RWPE2 (cell line): ENCODE data around the gene ARRB2.

Source experiments
- ATAC-seq: fragments of 200-7000 bp; cut with Tn5 transposase; 3 replicates; pipeline ENCODE4 v1.9.1; 2021; ENCODE audit warnings: low read depth
- DNase-seq: peaks from one replicate; pipeline ENCODE4 v3.0.0-alpha.2; 2020; ENCODE audit warnings: low spot score
- H3K27ac ChIP-seq: fragments of 450-650 bp; 2 replicates; pipeline ENCODE4 v1.5.1; 2017; ENCODE audit warnings: mild to moderate bottlenecking; ENCODE audit not compliant: poor library complexity, severe bottlenecking
- H3K27me3 ChIP-seq: fragments of 250-450 bp; sonication (Bioruptor Pico); 2 replicates; pipeline ENCODE4 v1.5.1; 2021; ENCODE audit warnings: mild to moderate bottlenecking, moderate library complexity; ENCODE audit not compliant: insufficient read depth, poor library complexity, severe bottlenecking
- H3K36me3 ChIP-seq: fragments of 250-450 bp; sonication (Bioruptor Pico); 2 replicates; pipeline ENCODE4 v1.5.1; 2020; ENCODE audit warnings: low read depth, mild to moderate bottlenecking, moderate library complexity
- H3K4me1 ChIP-seq: fragments of 250-450 bp; sonication (Bioruptor Pico); 2 replicates; pipeline ENCODE4 v1.5.1; 2021; ENCODE audit warnings: mild to moderate bottlenecking, moderate library complexity; ENCODE audit not compliant: insufficient read depth, poor library complexity, severe bottlenecking
- H3K4me3 ChIP-seq: fragments of 250-450 bp; sonication (Bioruptor Pico); 2 replicates; pipeline ENCODE4 v1.5.1; 2021; ENCODE audit warnings: mild to moderate bottlenecking, moderate library complexity; ENCODE audit not compliant: severe bottlenecking
- H3K9me3 ChIP-seq: fragments of 250-450 bp; sonication (Bioruptor Pico); 2 replicates; pipeline ENCODE4 v1.5.1; 2021; ENCODE audit warnings: mild to moderate bottlenecking, moderate library complexity; ENCODE audit not compliant: severe bottlenecking
- TF ChIP-seq, protein P1 (sequence below): fragments of 450-650 bp; IDR thresholded peaks from one replicate; pipeline ENCODE4 v1.5.1; 2017; ENCODE audit warnings: mild to moderate bottlenecking, moderate library complexity; ENCODE audit not compliant: poor library complexity, severe bottlenecking

Gene ARRB2

DNA sequence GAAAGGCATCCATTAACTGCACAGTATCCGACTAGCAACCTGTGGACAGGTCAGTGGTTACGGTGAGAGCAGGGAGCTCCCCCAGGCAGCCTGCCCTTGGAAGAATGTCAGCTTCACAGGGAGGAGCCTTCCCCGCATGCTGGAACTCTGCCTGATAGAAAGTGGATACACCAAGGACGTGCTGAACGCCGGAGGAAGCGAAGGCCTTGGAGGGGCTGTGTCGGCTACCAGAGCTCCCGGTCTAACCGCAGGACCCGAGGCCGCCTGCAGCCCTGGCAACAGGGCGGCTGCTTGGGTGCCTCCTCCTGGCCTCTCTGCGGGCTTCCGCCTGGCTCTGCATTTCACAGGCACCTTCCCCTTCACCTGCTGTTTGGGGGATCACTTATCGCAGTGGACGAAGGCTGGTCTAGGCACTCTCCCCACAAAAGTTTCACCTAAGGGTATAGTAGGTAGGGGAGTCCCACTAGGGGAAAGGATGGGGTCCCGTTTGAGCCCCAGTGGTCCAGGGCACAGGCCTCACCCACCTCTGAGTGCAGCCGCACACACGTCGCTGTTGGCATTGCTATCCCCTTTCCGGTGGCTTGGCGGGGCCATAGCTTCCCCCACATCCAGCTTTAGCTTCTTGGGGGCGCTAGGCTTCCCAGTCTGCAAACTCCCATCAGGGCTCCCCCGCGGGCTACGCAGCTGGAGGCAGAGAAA lies 36.3 kb upstream of the ARRB2 start:
- Histone ChIP-seq H3K27me3 (no peaks in the 10 kb centered on the region), H3K36me3 (peaks cover 67% of the 10 kb centered on the region), H3K27ac (no peak overlapping the region), H3K4me3 (no peak overlapping the region), H3K4me1 (peaks cover 7% of the 10 kb centered on the region), H3K9me3 (no peaks in the 10 kb centered on the region)
- no peak for ATAC-seq
- DNase-seq: no peak
- TF ChIP-seq, protein P1, sequence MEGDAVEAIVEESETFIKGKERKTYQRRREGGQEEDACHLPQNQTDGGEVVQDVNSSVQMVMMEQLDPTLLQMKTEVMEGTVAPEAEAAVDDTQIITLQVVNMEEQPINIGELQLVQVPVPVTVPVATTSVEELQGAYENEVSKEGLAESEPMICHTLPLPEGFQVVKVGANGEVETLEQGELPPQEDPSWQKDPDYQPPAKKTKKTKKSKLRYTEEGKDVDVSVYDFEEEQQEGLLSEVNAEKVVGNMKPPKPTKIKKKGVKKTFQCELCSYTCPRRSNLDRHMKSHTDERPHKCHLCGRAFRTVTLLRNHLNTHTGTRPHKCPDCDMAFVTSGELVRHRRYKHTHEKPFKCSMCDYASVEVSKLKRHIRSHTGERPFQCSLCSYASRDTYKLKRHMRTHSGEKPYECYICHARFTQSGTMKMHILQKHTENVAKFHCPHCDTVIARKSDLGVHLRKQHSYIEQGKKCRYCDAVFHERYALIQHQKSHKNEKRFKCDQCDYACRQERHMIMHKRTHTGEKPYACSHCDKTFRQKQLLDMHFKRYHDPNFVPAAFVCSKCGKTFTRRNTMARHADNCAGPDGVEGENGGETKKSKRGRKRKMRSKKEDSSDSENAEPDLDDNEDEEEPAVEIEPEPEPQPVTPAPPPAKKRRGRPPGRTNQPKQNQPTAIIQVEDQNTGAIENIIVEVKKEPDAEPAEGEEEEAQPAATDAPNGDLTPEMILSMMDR: no peak

DNA sequence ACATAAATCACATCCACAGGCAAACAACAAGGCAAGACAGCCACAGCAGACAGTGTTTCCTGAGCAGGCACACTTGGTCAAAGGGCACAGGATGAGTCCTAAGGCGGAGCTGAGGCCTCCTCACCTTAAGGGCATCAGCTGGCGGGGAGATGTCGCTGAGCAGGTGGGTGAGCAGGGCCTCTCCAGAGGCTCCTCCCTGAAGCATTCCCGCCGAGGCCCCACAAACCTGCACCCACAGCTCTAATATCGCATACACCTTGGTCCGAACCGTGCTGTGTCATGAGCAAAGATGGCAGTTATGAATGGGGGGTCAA lies 35.8 kb upstream of the ARRB2 start:
- H3K27me3 ChIP-seq: no peaks in the 10 kb centered on the region
- peaks cover 67% of the 10 kb centered on the region for H3K36me3 ChIP-seq
- TF ChIP-seq, protein P1: no peak
- ATAC-seq (no peak), DNase-seq (no peak)
- H3K4me1 ChIP-seq: peaks cover 12% of the 10 kb centered on the region
- H3K27ac ChIP-seq: no peak overlapping the region
- no peak overlapping the region for H3K4me3 ChIP-seq
- no peaks in the 10 kb centered on the region for H3K9me3 ChIP-seq

DNA sequence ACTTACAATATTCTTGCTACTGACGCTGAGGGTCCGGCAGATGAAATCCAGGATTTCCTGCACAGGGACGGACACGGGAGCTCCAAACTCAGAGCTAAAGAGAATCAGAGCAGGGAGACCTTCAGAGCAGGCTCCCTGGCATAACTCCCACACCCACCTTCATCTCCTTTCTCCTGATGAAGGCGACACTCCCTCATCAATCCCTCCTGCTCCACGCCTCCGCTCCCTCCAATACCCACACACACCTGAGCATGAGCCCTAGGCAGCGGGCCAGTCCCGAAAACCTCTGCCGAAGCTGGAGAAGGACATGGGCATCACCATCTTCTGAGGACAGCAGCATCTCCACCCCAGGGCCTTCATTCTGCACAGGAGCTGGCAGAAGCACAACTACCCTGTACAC lies 34.6 kb upstream of the ARRB2 start:
- Histone ChIP-seq H3K27me3 (no peaks in the 10 kb centered on the region), H3K9me3 (no peaks in the 10 kb centered on the region), H3K4me3 (no peak overlapping the region), H3K4me1 (peaks cover 21% of the 10 kb centered on the region), H3K27ac (no peak overlapping the region), H3K36me3 (peaks cover 78% of the 10 kb centered on the region)
- TF ChIP-seq, protein P1: no peak
- no peak for DNase-seq
- no peak for ATAC-seq

DNA sequence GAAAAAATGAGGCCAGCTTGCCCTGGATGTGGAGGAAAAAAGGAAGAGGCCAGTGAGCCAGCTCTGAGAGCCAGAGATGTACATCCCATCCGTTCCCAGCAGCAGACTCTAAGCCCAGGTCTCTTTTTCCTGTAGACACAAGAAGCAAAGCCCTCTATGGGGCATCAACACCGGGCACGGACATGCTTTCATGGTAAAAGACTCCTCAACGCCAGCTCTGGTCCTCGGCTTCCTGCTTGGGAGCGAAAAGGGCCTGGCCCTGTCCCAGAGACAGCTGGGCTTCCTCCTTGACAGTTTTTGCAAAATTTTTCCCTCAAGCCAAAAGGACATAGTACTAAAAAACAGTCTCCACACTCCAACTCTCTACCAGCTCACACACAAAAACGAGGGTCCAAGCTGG lies 33.6 kb upstream of the ARRB2 start:
- peaks cover 82% of the 10 kb centered on the region for H3K36me3 ChIP-seq
- H3K9me3 ChIP-seq: no peaks in the 10 kb centered on the region
- H3K27ac ChIP-seq: no peak overlapping the region
- DNase-seq (no peak), ATAC-seq (no peak)
- TF ChIP-seq, protein P1: no peak
- no peaks in the 10 kb centered on the region for H3K27me3 ChIP-seq
- H3K4me3 ChIP-seq: no peak overlapping the region
- peaks cover 21% of the 10 kb centered on the region for H3K4me1 ChIP-seq

DNA sequence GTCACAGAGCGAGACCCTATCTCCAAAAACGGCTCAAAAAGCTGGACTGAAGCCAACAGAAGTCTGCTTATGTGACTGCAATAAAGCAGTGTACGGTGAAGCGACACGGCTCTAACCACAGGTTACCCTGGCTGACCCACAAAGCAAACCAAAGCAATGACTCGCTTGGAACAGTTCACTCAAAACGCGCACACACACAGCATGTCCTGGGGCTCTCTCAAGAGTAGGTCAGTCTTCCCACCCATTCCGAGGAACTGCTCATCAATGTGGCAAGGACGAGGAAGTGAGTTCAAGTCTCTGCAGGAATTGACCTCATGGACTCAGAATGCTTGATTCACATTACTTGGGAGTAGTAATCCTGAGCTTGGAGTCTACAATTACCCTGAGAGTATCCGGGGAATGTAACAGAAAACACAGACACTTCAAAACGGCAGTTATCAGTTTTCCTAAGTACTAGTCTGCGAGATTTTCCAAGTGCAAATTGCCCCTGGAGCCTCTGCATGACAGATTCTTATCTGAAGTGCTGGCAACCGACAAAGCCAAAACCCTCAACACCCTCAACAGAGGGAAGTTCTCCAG lies 31.9 kb upstream of the ARRB2 start:
- peak; percentile 71 for ATAC-seq
- H3K36me3 ChIP-seq: peaks cover 79% of the 10 kb centered on the region
- no peaks in the 10 kb centered on the region for H3K9me3 ChIP-seq
- peaks cover 21% of the 10 kb centered on the region for H3K4me1 ChIP-seq
- no peak for DNase-seq
- TF ChIP-seq, protein P1: no peak
- no peak overlapping the region for H3K4me3 ChIP-seq
- H3K27ac ChIP-seq: peak overlapping the region; percentile 51
- no peaks in the 10 kb centered on the region for H3K27me3 ChIP-seq
